ENCODE results near the gene CTNNA1. TPM values are rescaled to one million over a fixed set of nuclear protein-coding genes. Genes with fewer than 3 reads are reported as not detected.
"Not testable (repeated sequence)": the region's sequence is repeated elsewhere in the genome, so short reads cannot be mapped to it uniquely, and the experiment has no call there.

Gene CTNNA1
- total RNA-seq, 3 donors from 2014 or later (not counting 1 experiment from before 2014, with no cell fraction given), result 34.4 to 53.0 (median 49.8) TPM

- Mint-ChIP-seq H3K9me3 (no peaks in the 10 kb centered on the region), H3K36me3 (no peaks in the 10 kb centered on the region)
- 98% methylated on average over 5 of the region's 5 CpGs for WGBS (ENCODE audit: insufficient coverage)
Measured at GRCh38 chr5:138772986-138773594, 19.9 kb downstream of the CTNNA1 start.

GRCh38 chr5:138773624-138774023 is 20.4 kb downstream of the CTNNA1 start:
- H3K27me3 Mint-ChIP-seq (ENCODE audit: low read depth in 2 of 2); H3K4me1 Mint-ChIP-seq; ATAC-seq: not testable (repeated sequence)

More at GRCh38 chr5:138772986-138773594, 19.9 kb downstream of the CTNNA1 start:
- ATAC-seq, result no peak
- H3K4me1 ChIP-seq (ENCODE audit: control insufficient read depth, insufficient read depth, low read length), result no peaks in the 10 kb centered on the region
- no peaks in the 10 kb centered on the region for H3K9me3 ChIP-seq (ENCODE audit: control insufficient read depth, insufficient read depth, low read length)
- TF ChIP-seq CTCF (IDR thresholded peaks at IDR 0.05), result no peak
- no peak overlapping the region for H3K4me3 Mint-ChIP-seq
- H3K4me3 ChIP-seq (ENCODE audit: low read length), result no peak overlapping the region
- no peaks in the 10 kb centered on the region for H3K4me1 Mint-ChIP-seq
- H3K36me3 ChIP-seq (ENCODE audit: control insufficient read depth, insufficient read depth, low read length), result no peaks in the 10 kb centered on the region
- no peak overlapping the region for H3K27ac Mint-ChIP-seq
- H3K27me3 Mint-ChIP-seq (ENCODE audit: low read depth in 2 of 2), result no peaks in the 10 kb centered on the region
- no peak overlapping the region for H3K27ac ChIP-seq (ENCODE audit: low read length)
- no peak for DNase-seq
- no peaks in the 10 kb centered on the region for H3K27me3 ChIP-seq (ENCODE audit: control insufficient read depth, insufficient read depth, low read length)
- intact Hi-C loops (cut with micrococcal nuclease), result no loop called here

GRCh38 chr5:138775034-138775433 is 21.8 kb downstream of the CTNNA1 start:
- Mint-ChIP-seq H3K27ac (no peak overlapping the region), H3K9me3 (no peaks in the 10 kb centered on the region), H3K4me3 (no peak overlapping the region), H3K36me3 (no peaks in the 10 kb centered on the region), H3K4me1 (no peaks in the 10 kb centered on the region), H3K27me3 (ENCODE audit: low read depth in 2 of 2) (no peaks in the 10 kb centered on the region)
- Histone ChIP-seq H3K27ac (ENCODE audit: low read length) (no peak overlapping the region), H3K36me3 (ENCODE audit: control insufficient read depth, insufficient read depth, low read length) (no peaks in the 10 kb centered on the region), H3K27me3 (ENCODE audit: control insufficient read depth, insufficient read depth, low read length) (no peaks in the 10 kb centered on the region), H3K9me3 (ENCODE audit: control insufficient read depth, insufficient read depth, low read length) (no peaks in the 10 kb centered on the region), H3K4me3 (ENCODE audit: low read length) (no peak overlapping the region), H3K4me1 (ENCODE audit: control insufficient read depth, insufficient read depth, low read length) (no peaks in the 10 kb centered on the region)
- DNase-seq (no peak), ATAC-seq (no peak)
- WGBS (ENCODE audit: insufficient coverage), result 94% methylated on average over 1 of the region's 1 CpG
- intact Hi-C loops (cut with micrococcal nuclease), result no loop called here
- no peak for TF ChIP-seq CTCF (IDR thresholded peaks at IDR 0.05)

More at GRCh38 chr5:138773624-138774023, 20.4 kb downstream of the CTNNA1 start:
- H3K4me3 Mint-ChIP-seq; H3K9me3 ChIP-seq (ENCODE audit: control insufficient read depth, insufficient read depth, low read length); intact Hi-C loops (cut with micrococcal nuclease); H3K36me3 ChIP-seq (ENCODE audit: control insufficient read depth, insufficient read depth, low read length); H3K36me3 Mint-ChIP-seq; H3K27ac ChIP-seq (ENCODE audit: low read length); H3K4me3 ChIP-seq (ENCODE audit: low read length); H3K9me3 Mint-ChIP-seq; H3K27me3 ChIP-seq (ENCODE audit: control insufficient read depth, insufficient read depth, low read length); DNase-seq; H3K4me1 ChIP-seq (ENCODE audit: control insufficient read depth, insufficient read depth, low read length); H3K27ac Mint-ChIP-seq: not testable (repeated sequence)
- whole genome bisulfite sequencing (ENCODE audit: insufficient coverage), result 93% methylated on average over 6 of the region's 6 CpGs

- H3K4me3 ChIP-seq (ENCODE audit: low read length), result no peak overlapping the region
- H3K27me3 ChIP-seq (ENCODE audit: control insufficient read depth, insufficient read depth, low read length), result no peaks in the 10 kb centered on the region
- ATAC-seq (no peak), DNase-seq (no peak)
- Mint-ChIP-seq H3K27ac (no peak overlapping the region), H3K4me1 (no peaks in the 10 kb centered on the region), H3K36me3 (no peaks in the 10 kb centered on the region), H3K4me3 (no peak overlapping the region), H3K27me3 (ENCODE audit: low read depth in 2 of 2) (no peaks in the 10 kb centered on the region), H3K9me3 (no peaks in the 10 kb centered on the region)
- H3K27ac ChIP-seq (ENCODE audit: low read length), result no peak overlapping the region
- TF ChIP-seq CTCF (IDR thresholded peaks at IDR 0.05), result no peak
- intact Hi-C loops (cut with micrococcal nuclease), result no loop called here
- 96% methylated on average over 10 of the region's 11 CpGs for WGBS (ENCODE audit: insufficient coverage)
- H3K9me3 ChIP-seq (ENCODE audit: control insufficient read depth, insufficient read depth, low read length), result no peaks in the 10 kb centered on the region
- H3K4me1 ChIP-seq (ENCODE audit: control insufficient read depth, insufficient read depth, low read length), result no peaks in the 10 kb centered on the region
- H3K36me3 ChIP-seq (ENCODE audit: control insufficient read depth, insufficient read depth, low read length), result no peaks in the 10 kb centered on the region
Measured at GRCh38 chr5:138778234-138778633, 25.0 kb downstream of the CTNNA1 start.

Data from natural killer cell (primary cell).